ENCODE results near the gene CDK5RAP3.

CDK5RAP3 gene

DNA sequence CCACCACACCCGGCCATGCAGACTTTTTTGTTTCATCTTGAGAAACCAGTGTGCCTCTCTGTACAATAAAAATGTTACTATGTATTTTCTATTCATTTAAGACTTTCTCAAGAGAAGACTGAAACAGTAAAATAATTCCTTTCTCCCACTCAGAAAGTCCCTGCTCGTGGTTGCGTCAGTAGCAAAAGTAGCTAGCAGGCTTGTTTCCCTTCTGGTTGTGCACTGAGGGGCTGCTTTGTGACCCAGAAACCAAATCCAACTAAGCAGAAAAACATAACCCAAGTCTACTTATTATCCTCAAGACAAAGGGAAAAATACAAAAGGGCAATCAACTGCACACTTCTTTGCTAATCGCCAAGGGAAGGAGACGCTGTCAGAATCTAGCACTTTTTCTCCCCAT lies 33.0 kb upstream of the CDK5RAP3 start:
- H3K9me2 ChIP-seq (replicated peaks; ENCODE audit: low read depth, low read length): no peaks in the 10 kb centered on the region
- peaks cover 12% of the 10 kb centered on the region for H3K79me2 ChIP-seq (ENCODE audit: insufficient read depth, low read length)
- H4K20me1 ChIP-seq (ENCODE audit: insufficient read depth, low read length, poor library complexity, severe bottlenecking): no peaks in the 10 kb centered on the region
- peaks cover 17% of the 10 kb centered on the region for H3K4me1 ChIP-seq (ENCODE audit: insufficient read depth, low read length, poor library complexity, severe bottlenecking)
- H3K27me3 ChIP-seq (ENCODE audit: insufficient read depth, low read length, poor library complexity, severe bottlenecking): no peaks in the 10 kb centered on the region
- H3K9me3 ChIP-seq (ENCODE audit: insufficient read depth, low read depth, low read length): no peaks in the 10 kb centered on the region
- H3K9ac ChIP-seq (ENCODE audit: low read depth, low read length, poor library complexity, severe bottlenecking): no peak overlapping the region
- no peaks in the 10 kb centered on the region for H3F3A ChIP-seq (ENCODE audit: low read depth)
- no peak overlapping the region for H3K4me2 ChIP-seq (ENCODE audit: low read depth, low read length, poor library complexity, severe bottlenecking)
- no peak overlapping the region for H2AFZ ChIP-seq (ENCODE audit: low read length)
- no peaks in the 10 kb centered on the region for H3K36me3 ChIP-seq (ENCODE audit: insufficient read depth, low read length)
- TF ChIP-seq EZH2phosphoT487 (IDR thresholded peaks at IDR 0.05; ENCODE audit: borderline replicate concordance) (no peak), CTCF (conservative IDR thresholded peaks at IDR 0.05; ENCODE audit: low read length) (no peak)
- no peak overlapping the region for H3K4me3 ChIP-seq (ENCODE audit: low read length, poor library complexity, severe bottlenecking)

DNA sequence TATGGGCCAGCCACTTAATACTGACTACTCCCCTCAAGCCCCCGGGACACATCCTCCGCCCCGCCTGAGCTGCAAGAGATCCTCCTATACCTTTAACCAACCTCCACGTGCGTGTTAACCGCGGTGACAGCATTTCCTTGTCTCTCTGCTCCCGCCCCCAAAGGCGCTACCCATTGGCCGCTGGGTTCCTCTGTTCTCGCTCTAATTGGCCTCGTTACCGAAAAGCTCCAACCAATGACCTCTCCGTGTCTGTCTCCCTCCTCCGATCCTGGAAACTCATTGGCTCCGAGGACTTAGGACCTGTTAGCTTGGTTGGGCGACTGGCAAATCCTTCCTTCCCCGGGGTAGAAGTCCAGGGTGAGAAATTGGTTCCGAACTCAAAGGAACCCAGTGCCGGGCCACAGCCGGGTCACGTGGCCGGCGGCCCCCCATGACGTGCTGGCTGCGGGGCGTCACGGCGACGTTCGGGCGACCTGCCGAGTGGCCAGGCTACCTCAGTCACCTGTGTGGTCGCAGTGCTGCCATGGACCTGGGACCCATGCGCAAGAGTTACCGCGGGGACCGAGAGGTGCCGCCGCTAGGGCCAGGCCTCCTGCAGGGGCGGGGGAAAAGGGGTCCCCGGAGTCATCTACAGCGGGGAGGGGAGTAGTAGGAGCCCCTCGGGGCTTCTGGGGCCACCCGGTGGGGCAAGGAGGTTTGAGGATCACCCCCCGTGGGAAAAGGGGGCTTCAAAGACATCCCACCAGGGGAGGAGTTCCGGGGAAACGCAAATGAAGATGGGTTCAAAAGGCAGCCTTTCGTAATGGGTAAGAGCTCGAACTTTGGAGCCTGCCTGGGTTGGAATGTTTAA lies 29.4 kb upstream of the CDK5RAP3 start, which contains the start of gene PNPO:
PNPO (plus strand) TSS at position 326 of the 850 bp plus-strand sequence; CDS start at position 431, 105 bp downstream.
- H2AFZ ChIP-seq (ENCODE audit: low read length): peak within 1 kb of the TSS; percentile 82

GRCh38 chr17:47942096-47942510 lies 28.8 kb upstream of the CDK5RAP3 start:
- Histone ChIP-seq H3F3A (ENCODE audit: low read depth) (no peaks in the 10 kb centered on the region), H3K36me3 (ENCODE audit: insufficient read depth, low read length) (no peaks in the 10 kb centered on the region), H3K4me2 (ENCODE audit: low read depth, low read length, poor library complexity, severe bottlenecking) (peak overlapping the region; percentile 86), H3K4me3 (ENCODE audit: low read length, poor library complexity, severe bottlenecking) (peak overlapping the region; percentile 80), H3K4me1 (ENCODE audit: insufficient read depth, low read length, poor library complexity, severe bottlenecking) (peaks cover 18% of the 10 kb centered on the region), H2AFZ (ENCODE audit: low read length) (peak overlapping the region; percentile 82), H3K79me2 (ENCODE audit: insufficient read depth, low read length) (peaks cover 12% of the 10 kb centered on the region), H3K9ac (ENCODE audit: low read depth, low read length, poor library complexity, severe bottlenecking) (peak overlapping the region; percentile 75), H4K20me1 (ENCODE audit: insufficient read depth, low read length, poor library complexity, severe bottlenecking) (no peaks in the 10 kb centered on the region), H3K9me3 (ENCODE audit: insufficient read depth, low read depth, low read length) (no peaks in the 10 kb centered on the region), H3K9me2 (replicated peaks; ENCODE audit: low read depth, low read length) (no peaks in the 10 kb centered on the region), H3K27me3 (ENCODE audit: insufficient read depth, low read length, poor library complexity, severe bottlenecking) (no peaks in the 10 kb centered on the region)
- TF ChIP-seq CTCF (conservative IDR thresholded peaks at IDR 0.05; ENCODE audit: low read length) (no peak), EZH2phosphoT487 (IDR thresholded peaks at IDR 0.05; ENCODE audit: borderline replicate concordance) (no peak)

More for the DNA sequence above, 29.4 kb upstream of the CDK5RAP3 start, which contains the start of gene PNPO:
- no peaks in the 10 kb centered on the region for H3K36me3 ChIP-seq (ENCODE audit: insufficient read depth, low read length)
- H3K4me1 ChIP-seq (ENCODE audit: insufficient read depth, low read length, poor library complexity, severe bottlenecking): peaks cover 17% of the 10 kb centered on the region
- no peak for TF ChIP-seq CTCF (conservative IDR thresholded peaks at IDR 0.05; ENCODE audit: low read length)
- no peak for TF ChIP-seq EZH2phosphoT487 (IDR thresholded peaks at IDR 0.05; ENCODE audit: borderline replicate concordance)
- no peaks in the 10 kb centered on the region for H3K9me2 ChIP-seq (replicated peaks; ENCODE audit: low read depth, low read length)
- peak within 1 kb of the TSS; percentile 75 for H3K9ac ChIP-seq (ENCODE audit: low read depth, low read length, poor library complexity, severe bottlenecking)
- H3K27me3 ChIP-seq (ENCODE audit: insufficient read depth, low read length, poor library complexity, severe bottlenecking): no peaks in the 10 kb centered on the region
- no peaks in the 10 kb centered on the region for H3K9me3 ChIP-seq (ENCODE audit: insufficient read depth, low read depth, low read length)
- H3K4me2 ChIP-seq (ENCODE audit: low read depth, low read length, poor library complexity, severe bottlenecking): peak within 1 kb of the TSS; percentile 86
- H4K20me1 ChIP-seq (ENCODE audit: insufficient read depth, low read length, poor library complexity, severe bottlenecking): no peaks in the 10 kb centered on the region
- peak within 1 kb of the TSS; percentile 80 for H3K4me3 ChIP-seq (ENCODE audit: low read length, poor library complexity, severe bottlenecking)
- H3K79me2 ChIP-seq (ENCODE audit: insufficient read depth, low read length): peaks cover 12% of the 10 kb centered on the region
- H3F3A ChIP-seq (ENCODE audit: low read depth): no peaks in the 10 kb centered on the region

Measured in Loucy (cell line).